H9 (cell line): Measurements from ENCODE around the gene SELL. TPM values are rescaled to one million over a fixed set of nuclear protein-coding genes. Genes with fewer than 3 reads are reported as not detected.

Experiments used
- DNase-seq: peaks from one replicate; pipeline ENCODE4 v3.0.0-alpha.2; 2017
- H2AFZ ChIP-seq: one replicate; pipeline ENCODE4 v1.6.1; 2013; ENCODE audit warnings: mild to moderate bottlenecking, low read length, control low read depth, moderate library complexity
- H2AK5ac ChIP-seq: 2 replicates; pipeline ENCODE4 v1.6.1; 2013; ENCODE audit warnings: low read length, control low read depth, mixed read lengths; ENCODE audit not compliant: insufficient read length
- H2BK120ac ChIP-seq: one replicate; pipeline ENCODE4 v1.6.1; 2013; ENCODE audit warnings: low read depth, mild to moderate bottlenecking, low read length, control low read depth, inconsistent platforms; ENCODE audit not compliant: poor library complexity, severe bottlenecking
- H2BK12ac ChIP-seq: 2 replicates; pipeline ENCODE4 v1.6.1; 2013; ENCODE audit warnings: low read length, control low read depth, mixed read lengths, low read depth; ENCODE audit not compliant: insufficient read length
- H2BK15ac ChIP-seq: 2 replicates; pipeline ENCODE4 v1.6.1; 2013; ENCODE audit warnings: low read depth, low read length, control low read depth
- H2BK20ac ChIP-seq: one replicate; pipeline ENCODE4 v1.6.1; 2013; ENCODE audit warnings: low read depth, mild to moderate bottlenecking, low read length, control low read depth, inconsistent platforms; ENCODE audit not compliant: poor library complexity, severe bottlenecking
- H2BK5ac ChIP-seq: 2 replicates; pipeline ENCODE4 v1.6.1; 2013; ENCODE audit warnings: low read length, control low read depth, mixed read lengths; ENCODE audit not compliant: insufficient read length
- H3K14ac ChIP-seq: 2 replicates; pipeline ENCODE4 v1.6.1; 2013; ENCODE audit warnings: low read length, control low read depth; ENCODE audit not compliant: insufficient read depth
- H3K18ac ChIP-seq: 2 replicates; pipeline ENCODE4 v1.6.1; 2013; ENCODE audit warnings: low read depth, mild to moderate bottlenecking, mixed read lengths, low read length, control low read depth; ENCODE audit not compliant: insufficient read length
- H3K23ac ChIP-seq: 2 replicates; pipeline ENCODE4 v1.6.1; 2013; ENCODE audit warnings: low read length, control low read depth, mixed read lengths, low read depth; ENCODE audit not compliant: insufficient read length
- H3K23me2 ChIP-seq: 2 replicates; pipeline ENCODE4 v1.6.1; 2013; ENCODE audit warnings: low read depth, mild to moderate bottlenecking, mixed read lengths, low read length, control low read depth; ENCODE audit not compliant: insufficient read length, poor library complexity, severe bottlenecking
- H3K27ac ChIP-seq: 2 replicates; pipeline ENCODE4 v1.5.1; 2013; ENCODE audit warnings: low read length, control low read depth, mixed read lengths, low read depth; ENCODE audit not compliant: insufficient read length
- H3K27me3 ChIP-seq: 2 replicates; pipeline ENCODE4 v1.6.1; 2013; ENCODE audit warnings: low read length, control low read depth, inconsistent platforms; ENCODE audit not compliant: insufficient read depth
- H3K4ac ChIP-seq: 2 replicates; pipeline ENCODE4 v1.6.1; 2013; ENCODE audit warnings: low read depth, mild to moderate bottlenecking, control low read depth, inconsistent platforms, low read length, moderate library complexity
- H3K4me1 ChIP-seq: 2 replicates; pipeline ENCODE4 v1.6.1; 2013; ENCODE audit warnings: low read length, control low read depth, inconsistent platforms; ENCODE audit not compliant: insufficient read depth
- H3K4me2 ChIP-seq: 2 replicates; pipeline ENCODE4 v1.6.1; 2013; ENCODE audit warnings: low read length, control low read depth, mixed read lengths; ENCODE audit not compliant: insufficient read length, insufficient read depth
- H3K56ac ChIP-seq: 2 replicates; pipeline ENCODE4 v1.6.1; 2013; ENCODE audit warnings: low read depth, mild to moderate bottlenecking, mixed read lengths, low read length, control low read depth; ENCODE audit not compliant: insufficient read length
- H3K79me1 ChIP-seq: 2 replicates; pipeline ENCODE4 v1.6.1; 2013; ENCODE audit warnings: low read depth, mild to moderate bottlenecking, moderate library complexity, low read length, control low read depth, inconsistent platforms; ENCODE audit not compliant: insufficient read depth, poor library complexity, severe bottlenecking
- H3K79me2 ChIP-seq: 2 replicates; pipeline ENCODE4 v1.6.1; 2013; ENCODE audit warnings: low read length, control low read depth, inconsistent platforms; ENCODE audit not compliant: insufficient read depth
- H3K9ac ChIP-seq: 2 replicates; pipeline ENCODE4 v1.6.1; 2013; ENCODE audit warnings: low read length, control low read depth, mixed read lengths; ENCODE audit not compliant: insufficient read length; ENCODE audit errors: extremely low read depth
- H3K9me3 ChIP-seq: one replicate; pipeline ENCODE4 v1.6.1; 2013; ENCODE audit warnings: low read depth, low read length, inconsistent platforms; ENCODE audit not compliant: control insufficient read depth
- H3T11ph ChIP-seq: one replicate; pipeline ENCODE4 v1.6.1; 2013; ENCODE audit warnings: mild to moderate bottlenecking, low read length, control low read depth, inconsistent platforms
- H4K20me1 ChIP-seq: one replicate; pipeline ENCODE4 v1.6.1; 2013; ENCODE audit not compliant: control insufficient read depth, insufficient read length, insufficient read depth
- H4K5ac ChIP-seq: 2 replicates; pipeline ENCODE4 v1.6.1; 2013; ENCODE audit warnings: low read depth, mild to moderate bottlenecking, mixed read lengths, low read length, control low read depth; ENCODE audit not compliant: insufficient read length
- H4K8ac ChIP-seq: replicated peaks from 2 replicates; pipeline ENCODE4 v1.6.1; 2013; ENCODE audit warnings: low read length, control low read depth, mixed read lengths, low read depth; ENCODE audit not compliant: insufficient read length
- H4K91ac ChIP-seq: 2 replicates; pipeline ENCODE4 v1.6.1; 2013; ENCODE audit warnings: low read depth, mild to moderate bottlenecking, moderate library complexity, mixed read lengths, low read length, control low read depth; ENCODE audit not compliant: insufficient read length
- H3K27ac Mint-ChIP-seq, 3 experiments: 2 replicates in 2 of 3; 3 replicates in 1 of 3; pipeline ENCODE4 v1.8.0; 2020 to 2021; ENCODE audit warnings: mixed read lengths in 3 of 3, mild to moderate bottlenecking in 1 of 3, moderate library complexity in 1 of 3
- H3K27me3 Mint-ChIP-seq: 2 replicates; pipeline ENCODE4 v1.8.0; 2021; ENCODE audit warnings: low read depth, mild to moderate bottlenecking, moderate library complexity, mixed read lengths
- H3K36me3 Mint-ChIP-seq, 3 experiments: 2 replicates in 2 of 3; 3 replicates in 1 of 3; pipeline ENCODE4 v1.8.0; 2020 to 2021; ENCODE audit warnings: low read depth in 3 of 3, mixed read lengths in 3 of 3; ENCODE audit not compliant: insufficient read depth in 1 of 3
- H3K4me1 Mint-ChIP-seq, 2 experiments: 2 replicates each; pipeline ENCODE4 v1.8.0; 2020; ENCODE audit warnings: mixed read lengths in 2 of 2
- H3K4me3 Mint-ChIP-seq, 2 experiments: 2 replicates in 1 of 2; 3 replicates in 1 of 2; pipeline ENCODE4 v1.8.0; 2020 to 2021; ENCODE audit warnings: mild to moderate bottlenecking in 2 of 2, mixed read lengths in 2 of 2, moderate library complexity in 1 of 2
- H3K9me3 Mint-ChIP-seq, 2 experiments: 2 replicates in 1 of 2; 3 replicates in 1 of 2; pipeline ENCODE4 v1.8.0; 2020; ENCODE audit warnings: mild to moderate bottlenecking in 2 of 2, mixed read lengths in 2 of 2, moderate library complexity in 1 of 2
- WGBS: extraction: QIAGEN DNeasy Blood & Tissue Kit; methylation state at CpG from one replicate; pipeline ENCODE4 v1.1.7; 2013; ENCODE audit warnings: missing lambda C conversion rate, low lambda C conversion rate, mixed read lengths; ENCODE audit not compliant: insufficient read length; ENCODE audit errors: extremely low coverage; 5-methylcytosine and 5-hydroxymethylcytosine counted together
- total RNA-seq: library from RNA; stranded (reverse); gene quantifications from 2 replicates; pipeline ENCODE4 v1.2.1, GENCODE V29; 2021
- TF ChIP-seq, protein P1 (sequence below): fragments of 200-600 bp; sonication (generic); conservative IDR thresholded peaks from 3 replicates; pipeline ENCODE4 v1.8.0; 2021; ENCODE audit warnings: antibody characterized with exemption, mild to moderate bottlenecking

The SELL gene
- total RNA-seq, 1 experiment from 2014 or later = not detected

DNA sequence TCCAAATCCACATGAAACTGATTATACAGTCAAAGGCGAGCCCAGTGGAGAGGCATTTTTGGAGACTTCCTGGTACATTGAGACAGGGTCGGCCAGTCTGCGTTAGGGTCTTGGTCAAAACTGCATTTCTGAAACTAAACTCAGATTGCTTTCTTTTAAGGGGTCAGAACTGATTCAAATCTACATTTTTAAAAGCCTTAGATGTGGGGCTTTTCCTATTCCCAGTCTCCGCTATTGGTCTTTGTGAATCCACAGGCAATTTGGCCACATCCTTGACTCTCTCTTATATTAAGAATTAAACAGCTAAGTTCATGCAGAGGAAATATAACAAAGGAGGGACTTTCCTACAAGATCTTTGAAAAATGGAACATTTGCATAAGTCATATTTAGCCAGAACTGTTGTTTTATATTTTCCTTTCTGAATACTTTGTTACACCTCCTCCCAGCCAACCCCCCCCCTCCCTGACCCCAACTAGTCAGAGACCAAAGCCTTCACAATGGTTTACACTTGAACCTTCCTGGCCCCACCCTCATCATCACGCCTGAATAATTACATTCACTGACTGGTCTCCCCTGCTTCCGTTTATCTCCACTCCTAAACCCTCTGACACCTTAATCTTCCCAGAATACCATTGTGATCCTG lies 30.9 kb downstream of the SELL start:
- Histone ChIP-seq H3K23ac (no peak overlapping the region), H4K5ac (no peak overlapping the region), H3K4me2 (no peak overlapping the region), H4K20me1 (no peaks in the 10 kb centered on the region), H3K27ac (no peak overlapping the region), H3K23me2 (no peaks in the 10 kb centered on the region), H2AK5ac (no peak overlapping the region), H3K4ac (no peak overlapping the region), H3K9me3 (no peaks in the 10 kb centered on the region), H3K79me2 (no peaks in the 10 kb centered on the region), H3K14ac (no peak overlapping the region), H4K91ac (no peak overlapping the region), H2BK5ac (no peak overlapping the region), H3K79me1 (no peaks in the 10 kb centered on the region), H2BK12ac (no peak overlapping the region), H3K4me1 (peaks cover 5% of the 10 kb centered on the region; the same call in 1 of the 2 replicates), H3K18ac (no peak overlapping the region), H3T11ph (no peak overlapping the region), H2BK20ac (no peak overlapping the region), H3K56ac (no peak overlapping the region), H3K27me3 (peaks cover 21% of the 10 kb centered on the region), H2BK15ac (no peak overlapping the region), H3K9ac (no peak overlapping the region), H2AFZ (no peak overlapping the region), H2BK120ac (no peak overlapping the region), H4K8ac (no peak overlapping the region)
- DNase-seq = no peak
- no peak overlapping the region for H3K27ac Mint-ChIP-seq
- no peaks in the 10 kb centered on the region; a peak in 1 of 5 replicates for H3K9me3 Mint-ChIP-seq
- peaks cover 15% of the 10 kb centered on the region for H3K27me3 Mint-ChIP-seq
- peaks cover 8 to 12% of the 10 kb centered on the region in 2 experiments for H3K4me1 Mint-ChIP-seq
- H3K36me3 Mint-ChIP-seq = no peaks in the 10 kb centered on the region; a peak in 1 of 7 replicates
- H3K4me3 Mint-ChIP-seq = no peak overlapping the region
- no CpG with 5 or more reads among the region's 6 CpGs for WGBS
- TF ChIP-seq, protein P1, sequence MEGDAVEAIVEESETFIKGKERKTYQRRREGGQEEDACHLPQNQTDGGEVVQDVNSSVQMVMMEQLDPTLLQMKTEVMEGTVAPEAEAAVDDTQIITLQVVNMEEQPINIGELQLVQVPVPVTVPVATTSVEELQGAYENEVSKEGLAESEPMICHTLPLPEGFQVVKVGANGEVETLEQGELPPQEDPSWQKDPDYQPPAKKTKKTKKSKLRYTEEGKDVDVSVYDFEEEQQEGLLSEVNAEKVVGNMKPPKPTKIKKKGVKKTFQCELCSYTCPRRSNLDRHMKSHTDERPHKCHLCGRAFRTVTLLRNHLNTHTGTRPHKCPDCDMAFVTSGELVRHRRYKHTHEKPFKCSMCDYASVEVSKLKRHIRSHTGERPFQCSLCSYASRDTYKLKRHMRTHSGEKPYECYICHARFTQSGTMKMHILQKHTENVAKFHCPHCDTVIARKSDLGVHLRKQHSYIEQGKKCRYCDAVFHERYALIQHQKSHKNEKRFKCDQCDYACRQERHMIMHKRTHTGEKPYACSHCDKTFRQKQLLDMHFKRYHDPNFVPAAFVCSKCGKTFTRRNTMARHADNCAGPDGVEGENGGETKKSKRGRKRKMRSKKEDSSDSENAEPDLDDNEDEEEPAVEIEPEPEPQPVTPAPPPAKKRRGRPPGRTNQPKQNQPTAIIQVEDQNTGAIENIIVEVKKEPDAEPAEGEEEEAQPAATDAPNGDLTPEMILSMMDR = no peak
